ENCODE data around the gene SENP1.
A peak's percentile ranks its signal among the peaks of the same experiment; 100 is the strongest.
"Not testable (repeated sequence)": the region's sequence is repeated elsewhere in the genome, so short reads cannot be mapped to it uniquely, and the experiment has no call there.

SENP1 gene

GRCh38 chr12:48105867-48106680, at the start of gene SENP1:
TSS of gene SENP1 (minus strand) at chr12:48106079. CDS start at chr12:48101472, 4,607 bp downstream.
- Mint-ChIP-seq H3K4me3 (peak within 1 kb of the TSS; percentile 97), H3K4me1 (ENCODE audit: low read depth) (peaks cover 32% of the 10 kb centered on the region), H3K36me3 (ENCODE audit: low read depth) (peaks cover 6% of the 10 kb centered on the region), H3K9me3 (no peaks in the 10 kb centered on the region), H3K27ac (peak within 1 kb of the TSS; percentile 94), H3K27me3 (ENCODE audit: low read depth) (peaks cover 9% of the 10 kb centered on the region)

GRCh38 chr12:48151103-48151771, 45.4 kb upstream of the SENP1 start:
- Mint-ChIP-seq H3K27ac (no peak overlapping the region), H3K9me3 (no peaks in the 10 kb centered on the region), H3K4me3 (no peak overlapping the region), H3K4me1 (ENCODE audit: low read depth) (peaks cover 18% of the 10 kb centered on the region), H3K27me3 (ENCODE audit: low read depth) (no peaks in the 10 kb centered on the region), H3K36me3 (ENCODE audit: low read depth) (peaks cover 41% of the 10 kb centered on the region)

DNA sequence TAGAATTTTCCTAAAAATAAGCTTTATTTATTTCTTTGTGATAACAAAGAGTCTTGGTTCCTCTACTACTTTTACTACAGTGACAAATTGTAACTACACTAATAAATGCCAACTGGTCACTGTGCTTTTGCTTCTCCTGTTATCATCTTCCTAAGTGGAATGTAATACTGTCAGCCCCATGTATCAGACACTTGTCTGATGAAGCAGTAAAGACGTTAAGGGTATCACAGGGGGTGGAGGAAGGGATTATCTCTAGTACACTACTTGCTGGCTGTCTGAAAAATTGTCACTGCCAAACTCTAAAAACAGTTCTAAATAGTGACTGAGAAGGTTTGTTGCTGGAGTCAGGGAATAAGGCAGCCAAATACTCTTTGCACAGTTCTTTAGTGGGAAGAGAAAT, 40.1 kb upstream of the SENP1 start:
- Mint-ChIP-seq H3K27me3 (ENCODE audit: low read depth) (no peaks in the 10 kb centered on the region), H3K9me3 (no peaks in the 10 kb centered on the region), H3K4me1 (ENCODE audit: low read depth) (peaks cover 10% of the 10 kb centered on the region), H3K36me3 (ENCODE audit: low read depth) (peaks cover 45% of the 10 kb centered on the region), H3K4me3 (no peak overlapping the region), H3K27ac (no peak overlapping the region)

GRCh38 chr12:48143898-48144297, 38.0 kb upstream of the SENP1 start:
- H3K27me3 Mint-ChIP-seq (ENCODE audit: low read depth): no peaks in the 10 kb centered on the region

GRCh38 chr12:48142818-48143674, 37.2 kb upstream of the SENP1 start:
- Mint-ChIP-seq H3K4me3 (no peak overlapping the region), H3K4me1 (ENCODE audit: low read depth) (peaks cover 6% of the 10 kb centered on the region), H3K9me3 (no peaks in the 10 kb centered on the region), H3K27ac (no peak overlapping the region), H3K36me3 (ENCODE audit: low read depth) (peaks cover 30% of the 10 kb centered on the region), H3K27me3 (ENCODE audit: low read depth) (no peaks in the 10 kb centered on the region)

More at GRCh38 chr12:48143898-48144297, 38.0 kb upstream of the SENP1 start:
- Mint-ChIP-seq H3K27ac (no peak overlapping the region), H3K36me3 (ENCODE audit: low read depth) (peaks cover 35% of the 10 kb centered on the region), H3K4me1 (ENCODE audit: low read depth) (peaks cover 6% of the 10 kb centered on the region), H3K4me3 (no peak overlapping the region), H3K9me3 (no peaks in the 10 kb centered on the region)

GRCh38 chr12:48135027-48135426, 29.1 kb upstream of the SENP1 start:
- no peak overlapping the region for H3K27ac Mint-ChIP-seq
- H3K4me3 Mint-ChIP-seq: no peak overlapping the region
- H3K4me1 Mint-ChIP-seq (ENCODE audit: low read depth): no peaks in the 10 kb centered on the region
- H3K27me3 Mint-ChIP-seq (ENCODE audit: low read depth): no peaks in the 10 kb centered on the region
- peaks cover 17% of the 10 kb centered on the region for H3K36me3 Mint-ChIP-seq (ENCODE audit: low read depth)
- no peaks in the 10 kb centered on the region for H3K9me3 Mint-ChIP-seq

DNA sequence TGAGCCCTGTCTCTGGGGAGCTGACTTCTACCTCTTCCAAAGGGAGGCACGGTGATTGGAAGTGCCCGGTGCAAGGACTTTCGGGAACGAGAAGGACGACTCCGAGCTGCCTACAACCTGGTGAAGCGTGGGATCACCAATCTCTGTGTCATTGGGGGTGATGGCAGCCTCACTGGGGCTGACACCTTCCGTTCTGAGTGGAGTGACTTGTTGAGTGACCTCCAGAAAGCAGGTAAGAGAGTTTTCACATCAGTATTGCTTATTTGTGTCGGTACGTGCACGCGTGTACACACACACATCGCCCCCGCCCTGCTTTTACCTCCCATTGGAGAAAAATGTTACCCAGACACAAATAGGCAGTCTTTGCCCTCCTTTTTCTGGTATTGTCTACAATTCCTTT, 26.9 kb upstream of the SENP1 start:
- H3K27ac Mint-ChIP-seq: no peak overlapping the region

DNA sequence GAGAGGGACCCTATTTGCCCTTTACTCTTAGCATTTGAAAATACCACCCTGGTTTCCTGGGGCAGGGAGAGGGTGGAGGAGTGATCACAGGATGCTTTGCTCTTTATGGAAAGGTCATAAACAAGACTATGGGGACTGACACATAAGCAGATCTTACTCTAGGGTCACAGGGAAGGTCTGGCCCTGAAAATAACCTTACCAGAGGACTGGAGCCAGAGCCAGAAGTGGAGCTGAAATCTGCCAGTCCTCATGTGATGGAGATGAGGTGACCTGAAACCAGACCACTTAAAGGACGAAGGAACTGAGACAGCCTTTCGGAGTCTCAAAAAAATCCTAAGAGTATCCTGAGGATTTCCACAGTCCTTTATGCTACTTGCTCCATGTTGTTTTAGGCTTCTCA, 25.6 kb upstream of the SENP1 start:
- Mint-ChIP-seq H3K4me1 (ENCODE audit: low read depth) (peaks cover 2% of the 10 kb centered on the region), H3K4me3 (no peak overlapping the region), H3K27me3 (ENCODE audit: low read depth) (no peaks in the 10 kb centered on the region), H3K9me3 (no peaks in the 10 kb centered on the region), H3K36me3 (ENCODE audit: low read depth) (peaks cover 19% of the 10 kb centered on the region), H3K27ac (no peak overlapping the region)

More for the DNA sequence above, 26.9 kb upstream of the SENP1 start:
- H3K36me3 Mint-ChIP-seq (ENCODE audit: low read depth): peaks cover 14% of the 10 kb centered on the region
- H3K4me1 Mint-ChIP-seq (ENCODE audit: low read depth): no peaks in the 10 kb centered on the region
- no peaks in the 10 kb centered on the region for H3K9me3 Mint-ChIP-seq
- H3K4me3 Mint-ChIP-seq: no peak overlapping the region
- H3K27me3 Mint-ChIP-seq (ENCODE audit: low read depth): no peaks in the 10 kb centered on the region

DNA sequence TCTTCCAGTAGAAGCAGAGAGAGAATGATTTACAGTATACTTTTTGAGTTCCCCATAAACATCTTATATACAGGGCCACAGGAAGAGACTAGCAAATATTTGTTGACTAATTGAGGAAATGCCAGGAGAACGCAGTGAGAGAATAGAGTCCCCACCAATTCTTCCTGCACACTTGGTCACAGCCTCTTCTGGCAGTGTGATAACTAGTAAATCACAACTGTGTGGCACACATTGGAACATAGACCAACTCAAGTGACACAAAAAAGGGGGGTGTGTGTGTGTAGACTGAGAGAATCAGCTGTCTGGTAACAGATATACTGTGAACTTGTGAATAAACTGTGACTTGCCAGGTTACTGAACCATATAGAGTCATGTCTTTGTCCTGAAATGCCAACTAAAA, 23.5 kb upstream of the SENP1 start:
- H3K27me3 Mint-ChIP-seq (ENCODE audit: low read depth): no peaks in the 10 kb centered on the region
- no peaks in the 10 kb centered on the region for H3K9me3 Mint-ChIP-seq
- peaks cover 18% of the 10 kb centered on the region for H3K36me3 Mint-ChIP-seq (ENCODE audit: low read depth)
- H3K27ac Mint-ChIP-seq: no peak overlapping the region
- peaks cover 2% of the 10 kb centered on the region for H3K4me1 Mint-ChIP-seq (ENCODE audit: low read depth)
- no peak overlapping the region for H3K4me3 Mint-ChIP-seq

- Mint-ChIP-seq H3K4me3 (no peak overlapping the region), H3K27ac (no peak overlapping the region), H3K4me1 (ENCODE audit: low read depth) (peaks cover 2% of the 10 kb centered on the region), H3K9me3 (no peaks in the 10 kb centered on the region), H3K27me3 (ENCODE audit: low read depth) (no peaks in the 10 kb centered on the region), H3K36me3 (ENCODE audit: low read depth) (peaks cover 13% of the 10 kb centered on the region)
Measured at GRCh38 chr12:48128800-48129199, 22.9 kb upstream of the SENP1 start.

DNA sequence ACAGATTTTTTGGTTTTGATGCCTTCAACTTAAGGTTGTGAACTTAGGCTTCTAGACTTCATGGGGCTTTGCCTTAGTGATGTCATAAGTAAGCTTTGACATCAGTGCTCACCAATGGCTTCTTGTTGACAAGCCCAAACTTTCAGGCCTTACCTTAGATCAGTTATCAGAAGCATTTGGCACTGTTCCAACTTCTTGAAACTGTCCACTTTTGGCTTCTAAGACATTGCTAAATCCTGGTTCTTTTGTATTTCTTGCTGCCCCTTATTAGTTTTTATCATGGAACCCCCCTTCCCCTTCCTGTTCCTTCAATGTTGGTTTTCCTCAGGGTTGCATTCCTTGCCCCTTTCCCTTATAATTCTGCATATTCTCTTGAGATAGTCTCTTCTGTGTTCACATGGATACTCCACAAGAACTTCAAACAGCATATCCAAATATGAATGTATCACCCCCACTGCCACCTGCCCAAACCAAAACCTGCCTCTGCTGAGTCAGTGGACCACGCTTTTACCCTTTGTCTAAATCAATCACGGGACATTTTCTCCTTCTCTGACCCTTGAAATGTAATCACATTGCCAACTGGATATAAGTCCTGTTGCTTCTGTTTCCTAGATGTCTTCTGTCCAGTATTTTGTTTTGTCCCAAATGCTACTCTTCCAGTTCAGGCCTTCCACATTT, 21.2 kb upstream of the SENP1 start:
- Mint-ChIP-seq H3K27me3 (ENCODE audit: low read depth) (no peaks in the 10 kb centered on the region), H3K4me3 (no peak overlapping the region), H3K9me3 (no peaks in the 10 kb centered on the region), H3K4me1 (ENCODE audit: low read depth) (peaks cover 2% of the 10 kb centered on the region), H3K27ac (no peak overlapping the region), H3K36me3 (ENCODE audit: low read depth) (peaks cover 13% of the 10 kb centered on the region)

DNA sequence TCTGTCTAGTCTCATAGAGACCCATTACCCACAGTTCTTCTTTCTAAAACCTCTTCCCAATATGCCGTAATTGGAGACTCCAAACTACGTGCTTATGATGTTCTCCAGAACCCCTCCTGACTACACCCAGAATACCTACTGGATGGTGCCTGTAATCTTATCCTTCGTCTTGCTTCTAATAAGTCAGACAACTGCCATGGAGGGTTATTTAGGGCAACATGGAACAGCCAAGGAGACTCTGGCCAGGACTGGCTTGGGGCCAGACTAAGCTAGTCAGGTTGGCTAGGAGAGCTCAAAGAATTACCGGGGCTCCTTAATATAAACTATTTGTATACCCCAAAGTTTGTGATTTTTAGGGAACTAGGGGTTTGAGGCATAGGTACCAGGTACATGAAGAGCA, 20.1 kb upstream of the SENP1 start:
- Mint-ChIP-seq H3K4me3 (no peak overlapping the region), H3K9me3 (no peaks in the 10 kb centered on the region), H3K36me3 (ENCODE audit: low read depth) (peaks cover 13% of the 10 kb centered on the region), H3K27ac (no peak overlapping the region), H3K4me1 (ENCODE audit: low read depth) (peaks cover 2% of the 10 kb centered on the region), H3K27me3 (ENCODE audit: low read depth) (no peaks in the 10 kb centered on the region)

GRCh38 chr12:48125542-48125941, 19.7 kb upstream of the SENP1 start:
- not testable (repeated sequence) for H3K4me1 Mint-ChIP-seq (ENCODE audit: low read depth); H3K27ac Mint-ChIP-seq

DNA sequence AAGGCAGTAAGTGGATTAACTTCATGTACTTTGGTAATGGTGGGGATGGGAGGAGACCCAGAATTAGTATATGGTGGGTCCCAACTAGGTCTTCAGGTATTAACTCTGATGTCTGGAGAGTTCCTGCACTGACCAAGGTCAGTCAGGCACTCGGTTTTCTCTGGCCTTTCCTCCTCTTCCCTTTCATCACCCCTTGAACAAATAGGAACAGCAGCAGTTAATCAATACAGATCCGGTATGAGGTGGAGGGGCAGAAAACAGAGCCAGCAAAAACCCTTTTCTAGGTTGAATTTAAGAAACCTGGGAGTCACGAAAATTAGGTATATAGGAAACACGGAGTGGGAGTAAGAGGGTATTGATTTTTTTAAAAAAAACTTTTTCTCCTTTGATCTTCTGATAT, 17.3 kb upstream of the SENP1 start:
- peaks cover 20% of the 10 kb centered on the region for H3K4me1 Mint-ChIP-seq (ENCODE audit: low read depth)
- H3K9me3 Mint-ChIP-seq: no peaks in the 10 kb centered on the region
- H3K27me3 Mint-ChIP-seq (ENCODE audit: low read depth): no peaks in the 10 kb centered on the region
- no peak overlapping the region for H3K27ac Mint-ChIP-seq
- no peak overlapping the region for H3K4me3 Mint-ChIP-seq
- peaks cover 10% of the 10 kb centered on the region for H3K36me3 Mint-ChIP-seq (ENCODE audit: low read depth)

More at GRCh38 chr12:48125542-48125941, 19.7 kb upstream of the SENP1 start:
- not testable (repeated sequence) for H3K27me3 Mint-ChIP-seq (ENCODE audit: low read depth); H3K9me3 Mint-ChIP-seq; H3K4me3 Mint-ChIP-seq
- peaks cover 11% of the 10 kb centered on the region for H3K36me3 Mint-ChIP-seq (ENCODE audit: low read depth)

Measured in T-helper 1 cell treated with Interleukin-12 subunit alpha and Interleukin-12 subunit beta and Interleukin-4 antibody, amounts not matched to agents 30 μg/mL and 1 μg/mL, for 36 hours (primary cell).